AG10803 (cell line): ENCODE results near the gene HMG20A.
A peak's percentile ranks its signal among the peaks of the same experiment; 100 is the strongest.

Experiments used
- DNase-seq: peaks from one replicate; pipeline ENCODE4 v3.0.0; 2010; ENCODE audit warnings: low read depth
- H3K4me3 ChIP-seq: 2 replicates; pipeline ENCODE4 v1.5.1; 2011; ENCODE audit warnings: mild to moderate bottlenecking, low read length, control low read depth
- CTCF ChIP-seq: conservative IDR thresholded peaks from 2 replicates; pipeline ENCODE4 v1.5.1; 2011; ENCODE audit warnings: mild to moderate bottlenecking, low read length, control low read depth, inconsistent platforms

The HMG20A gene

GRCh38 chr15:77454951-77455350, 34.3 kb downstream of the HMG20A start:
- TF ChIP-seq CTCF: no peak
- peak; percentile 17 for DNase-seq

GRCh38 chr15:77455696-77456321, 35.1 kb downstream of the HMG20A start:
- H3K4me3 ChIP-seq: no peak overlapping the region
- no peak for TF ChIP-seq CTCF
- peak; percentile 78 for DNase-seq

More at GRCh38 chr15:77454951-77455350, 34.3 kb downstream of the HMG20A start:
- H3K4me3 ChIP-seq: no peak overlapping the region

- peak; percentile 12 for DNase-seq
- TF ChIP-seq CTCF: no peak
- no peak overlapping the region for H3K4me3 ChIP-seq
Measured at GRCh38 chr15:77456746-77457145, 36.1 kb downstream of the HMG20A start.

- no peak overlapping the region for H3K4me3 ChIP-seq
- no peak for TF ChIP-seq CTCF
- no peak for DNase-seq
Measured at GRCh38 chr15:77457191-77457904, 36.7 kb downstream of the HMG20A start.

GRCh38 chr15:77457905-77458265, 37.2 kb downstream of the HMG20A start:
- DNase-seq: peak; percentile 69
- TF ChIP-seq CTCF: no peak
- H3K4me3 ChIP-seq: no peak overlapping the region

- no peak for DNase-seq
- TF ChIP-seq CTCF: no peak
- no peak overlapping the region for H3K4me3 ChIP-seq
Measured at GRCh38 chr15:77459031-77459430, 38.3 kb downstream of the HMG20A start.

GRCh38 chr15:77461486-77461885, 40.8 kb downstream of the HMG20A start:
- DNase-seq: peak; percentile 76
- no peak for TF ChIP-seq CTCF
- no peak overlapping the region for H3K4me3 ChIP-seq
